Effector memory CD4-positive, alpha-beta T cell (primary cell): ENCODE results near the gene HEXIM1.
A peak's percentile ranks its signal among the peaks of the same experiment; 100 is the strongest.
"Not testable (repeated sequence)": the region's sequence is repeated elsewhere in the genome, so short reads cannot be mapped to it uniquely, and the experiment has no call there.

Experiments
- DNase-seq, 3 donors: peaks; one replicate each; pipeline ENCODE4 v3.0.0-alpha.2; 2020
- H3K27ac ChIP-seq: 2 replicates; pipeline ENCODE4 v1.7.0; 2013; ENCODE audit warnings: mild to moderate bottlenecking, low read length, moderate library complexity; ENCODE audit not compliant: insufficient read depth, poor library complexity, severe bottlenecking
- H3K27me3 ChIP-seq: replicated peaks from 2 replicates; pipeline ENCODE4 v1.7.0; 2013; ENCODE audit warnings: mild to moderate bottlenecking, low read length; ENCODE audit not compliant: insufficient read depth, control insufficient read depth, poor library complexity, severe bottlenecking
- H3K36me3 ChIP-seq: 2 replicates; pipeline ENCODE4 v1.7.0; 2013; ENCODE audit warnings: mild to moderate bottlenecking, low read length, moderate library complexity; ENCODE audit not compliant: control insufficient read depth, insufficient read depth
- H3K4me1 ChIP-seq: 2 replicates; pipeline ENCODE4 v1.7.0; 2013; ENCODE audit warnings: low read length, mild to moderate bottlenecking; ENCODE audit not compliant: control insufficient read depth, insufficient read depth, poor library complexity, severe bottlenecking
- H3K4me3 ChIP-seq: 2 replicates; pipeline ENCODE4 v1.7.0; 2013; ENCODE audit warnings: low read length, low read depth, mild to moderate bottlenecking; ENCODE audit not compliant: insufficient read depth, poor library complexity, severe bottlenecking
- H3K9me3 ChIP-seq: 2 replicates; pipeline ENCODE4 v1.7.0; 2013; ENCODE audit warnings: mild to moderate bottlenecking, low read length, moderate library complexity; ENCODE audit not compliant: control insufficient read depth

The HEXIM1 gene

DNA sequence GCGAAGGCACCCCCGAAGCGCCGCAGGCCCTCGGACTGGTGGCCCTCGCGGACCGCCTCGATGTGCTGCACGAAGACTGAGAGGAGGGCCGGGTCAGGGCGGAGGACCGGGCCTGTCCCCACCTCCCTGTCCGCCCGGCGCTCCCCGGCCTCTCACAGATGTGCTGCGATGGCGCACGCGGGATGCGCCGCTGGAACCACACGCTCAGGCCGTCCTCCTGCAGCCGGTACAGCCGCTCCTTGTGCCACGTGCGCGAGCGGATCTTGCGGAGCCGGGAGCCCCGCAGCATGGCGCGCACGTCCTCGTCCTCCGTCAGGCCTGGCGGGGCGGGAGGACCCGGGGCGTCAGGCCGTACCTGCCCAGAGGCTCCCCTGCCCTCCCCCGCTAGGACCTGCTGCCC is 27.2 kb upstream of the HEXIM1 start:
- Histone ChIP-seq H3K36me3 (no peaks in the 10 kb centered on the region), H3K9me3 (no peaks in the 10 kb centered on the region), H3K27me3 (no peaks in the 10 kb centered on the region), H3K4me1 (no peaks in the 10 kb centered on the region), H3K27ac (no peak overlapping the region), H3K4me3 (no peak overlapping the region)
- DNase-seq = no peak

DNA sequence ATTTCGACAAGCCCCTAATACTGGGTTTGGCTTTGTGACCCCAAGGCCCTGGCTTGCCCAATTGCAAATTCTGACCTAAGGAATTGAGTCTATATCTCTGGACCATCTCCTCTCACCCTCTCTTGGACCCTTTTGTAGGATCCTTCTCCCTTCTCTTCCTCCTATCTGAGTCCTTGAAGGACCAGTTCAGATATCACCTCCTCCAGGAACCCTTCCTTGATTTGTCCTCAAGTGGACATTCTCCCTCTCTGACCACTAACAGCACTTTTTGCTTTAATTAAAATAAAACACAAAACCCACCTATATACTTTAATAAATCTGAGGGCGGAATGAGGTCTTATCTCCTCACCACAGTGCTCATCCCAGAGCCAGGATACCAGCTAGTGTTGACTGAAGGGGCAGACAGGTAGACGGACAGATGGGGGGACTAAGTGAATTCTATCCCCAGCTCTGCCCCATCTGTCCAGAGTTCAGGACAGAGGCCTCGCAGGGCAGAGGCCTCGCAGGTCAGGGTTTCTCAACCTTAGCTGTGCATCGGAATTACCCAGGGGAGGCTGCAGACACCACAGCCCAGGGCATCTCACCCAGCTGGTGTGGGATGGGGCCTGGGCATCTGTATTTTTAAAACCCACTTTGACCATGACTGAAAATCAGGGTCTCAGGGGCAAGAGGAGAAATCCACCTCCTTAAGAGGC is 25.1 kb upstream of the HEXIM1 start:
- H3K27ac ChIP-seq = no peak overlapping the region
- no peak overlapping the region for H3K4me3 ChIP-seq
- H3K9me3 ChIP-seq = no peaks in the 10 kb centered on the region
- no peak for DNase-seq
- H3K27me3 ChIP-seq = no peaks in the 10 kb centered on the region
- no peaks in the 10 kb centered on the region for H3K4me1 ChIP-seq
- H3K36me3 ChIP-seq = no peaks in the 10 kb centered on the region

DNA sequence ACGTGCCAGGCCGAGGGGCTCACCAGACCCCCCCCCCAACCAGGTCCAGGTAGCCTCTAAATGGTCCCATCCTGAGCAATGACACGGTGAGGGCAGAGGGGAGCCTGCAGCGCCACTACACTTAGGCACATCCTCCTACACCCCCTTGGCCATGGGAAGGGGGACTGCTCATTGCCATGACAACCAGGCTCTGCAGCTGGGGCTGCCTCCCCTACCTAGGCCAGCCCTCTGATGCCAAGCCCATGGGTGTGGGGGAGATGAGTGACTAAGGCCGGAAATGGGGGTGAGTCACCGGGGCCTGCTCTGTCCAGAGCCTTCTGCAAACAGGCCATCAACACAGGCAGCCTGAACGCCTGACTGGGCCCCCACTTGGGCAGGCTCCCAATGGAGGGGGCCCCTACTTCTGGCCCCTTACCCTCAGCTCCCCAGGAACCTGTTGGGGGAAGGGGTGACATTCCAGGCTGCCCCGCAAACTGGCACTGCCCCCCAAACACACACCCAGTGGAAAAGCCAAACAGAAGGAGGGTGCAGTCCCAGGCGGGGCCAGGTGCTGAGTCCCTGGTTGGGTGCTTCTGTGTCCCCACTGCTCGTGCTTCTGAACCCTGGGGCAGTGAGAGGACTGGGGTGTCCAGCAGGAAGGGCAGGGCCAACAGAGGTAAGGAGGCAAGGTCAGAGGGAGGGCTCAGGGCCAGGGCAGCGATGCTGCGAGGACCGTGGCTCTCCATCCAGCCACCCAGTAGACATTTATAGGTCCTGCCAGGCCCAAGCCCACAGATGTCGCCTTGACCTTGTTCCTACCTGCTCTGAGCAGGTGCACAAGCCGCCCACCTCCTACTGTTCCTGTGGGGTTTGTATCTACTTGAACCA is 24.1 kb upstream of the HEXIM1 start:
- H3K4me3 ChIP-seq = no peak overlapping the region
- no peaks in the 10 kb centered on the region for H3K27me3 ChIP-seq
- H3K27ac ChIP-seq = no peak overlapping the region
- DNase-seq = peak in 1 of 3 donors; percentile 27
- no peaks in the 10 kb centered on the region for H3K36me3 ChIP-seq
- no peaks in the 10 kb centered on the region for H3K4me1 ChIP-seq
- H3K9me3 ChIP-seq = no peaks in the 10 kb centered on the region

DNA sequence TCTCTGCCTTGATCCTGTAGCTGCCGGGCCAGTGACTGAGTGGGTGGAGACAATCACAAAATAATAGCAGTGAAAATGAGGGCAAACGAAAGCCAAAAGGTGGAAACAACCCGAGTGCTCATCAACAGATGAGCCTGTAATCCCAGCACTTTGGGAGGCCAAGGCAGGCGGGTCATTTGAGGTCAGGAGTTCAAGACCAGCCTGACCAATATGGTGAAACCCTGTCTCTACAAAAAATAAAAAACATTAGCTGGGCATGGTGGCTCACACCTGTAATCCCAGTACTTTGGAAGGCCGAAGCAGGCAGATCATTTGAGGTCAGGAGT is 23.5 kb upstream of the HEXIM1 start:
- not testable (repeated sequence) for H3K9me3 ChIP-seq, H3K36me3 ChIP-seq, DNase-seq, H3K4me3 ChIP-seq, H3K27me3 ChIP-seq, H3K27ac ChIP-seq, H3K4me1 ChIP-seq

DNA sequence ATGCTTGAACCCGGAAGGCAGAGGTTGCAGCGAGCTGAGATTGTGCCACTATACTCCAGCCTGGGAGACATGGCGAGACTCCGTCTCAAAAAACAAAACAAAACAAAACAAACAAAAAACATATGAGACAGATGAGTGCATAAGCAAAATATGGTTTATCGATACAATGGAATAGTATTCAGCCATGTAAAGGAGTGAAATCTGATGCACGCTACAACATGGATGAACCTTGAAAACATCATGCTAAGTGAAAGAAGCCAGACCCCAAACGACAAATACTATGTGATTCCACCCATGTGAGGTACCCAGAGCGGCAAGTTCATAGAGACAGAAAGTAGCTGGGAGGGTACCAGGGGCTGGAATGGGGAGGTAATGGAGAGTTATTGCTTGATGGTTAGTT is 22.8 kb upstream of the HEXIM1 start:
- Histone ChIP-seq H3K36me3 (no peaks in the 10 kb centered on the region), H3K9me3 (no peaks in the 10 kb centered on the region), H3K4me1 (no peaks in the 10 kb centered on the region), H3K27me3 (no peaks in the 10 kb centered on the region), H3K4me3 (no peak overlapping the region), H3K27ac (no peak overlapping the region)
- no peak for DNase-seq

DNA sequence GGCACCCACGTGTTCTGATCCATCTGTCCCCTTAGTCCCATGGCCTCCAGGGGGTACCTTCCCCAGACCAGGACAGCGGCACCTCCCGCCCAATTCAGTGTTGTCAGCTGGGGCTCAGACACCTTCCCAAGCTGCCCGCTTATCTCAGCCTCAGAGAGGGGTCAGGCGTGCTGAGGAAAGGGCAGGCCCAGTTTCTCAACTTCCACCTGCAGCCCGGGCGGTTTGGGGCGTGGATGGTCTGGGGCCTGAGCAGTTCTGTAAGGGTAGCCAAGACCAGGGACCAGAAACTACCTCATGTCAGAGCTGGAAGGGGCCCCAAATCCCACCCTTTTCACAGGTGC is 21.1 kb upstream of the HEXIM1 start:
- Histone ChIP-seq H3K36me3 (no peaks in the 10 kb centered on the region), H3K27me3 (no peaks in the 10 kb centered on the region), H3K27ac (no peak overlapping the region), H3K4me3 (no peak overlapping the region), H3K9me3 (no peaks in the 10 kb centered on the region), H3K4me1 (no peaks in the 10 kb centered on the region)
- no peak for DNase-seq

DNA sequence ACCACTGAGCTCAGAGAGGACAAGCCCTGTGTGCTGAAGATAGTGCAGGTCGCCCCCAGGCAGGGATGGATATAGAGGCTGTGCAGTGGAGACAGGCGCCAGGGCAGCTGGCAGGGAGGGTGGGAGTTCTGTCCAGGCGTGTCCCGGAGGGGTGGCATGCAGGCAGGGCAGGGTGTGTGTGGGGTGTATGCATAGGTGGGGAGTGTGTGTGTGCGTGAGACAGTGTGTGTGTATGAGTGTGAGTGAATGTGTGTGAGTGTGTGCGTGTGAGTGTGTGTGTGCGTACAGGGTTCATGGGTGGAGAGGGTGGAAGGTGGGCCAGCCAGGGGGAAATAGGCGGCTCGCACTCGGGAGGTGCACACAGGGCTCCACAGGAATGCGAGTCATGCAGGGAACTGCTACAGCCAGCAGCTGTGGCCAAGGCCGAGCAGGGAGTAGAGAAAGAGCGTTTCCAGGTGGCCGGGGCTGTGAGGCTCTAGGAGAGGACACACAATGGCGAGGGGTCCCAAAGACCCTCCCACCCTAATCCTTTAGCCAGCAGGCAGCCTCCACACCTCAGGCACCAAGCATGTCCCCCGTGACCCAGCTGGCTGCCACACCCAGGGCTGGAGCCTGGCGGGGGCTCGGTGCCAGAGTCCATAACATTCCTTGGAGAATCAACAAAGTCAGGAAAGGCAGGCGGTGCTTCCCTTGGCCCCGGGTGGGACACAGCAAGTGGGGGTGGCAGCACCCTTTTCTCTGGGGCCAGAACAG is 20.6 kb upstream of the HEXIM1 start:
- Histone ChIP-seq H3K27ac (no peak overlapping the region), H3K4me1 (no peaks in the 10 kb centered on the region), H3K27me3 (no peaks in the 10 kb centered on the region), H3K9me3 (no peaks in the 10 kb centered on the region), H3K36me3 (no peaks in the 10 kb centered on the region), H3K4me3 (no peak overlapping the region)
- DNase-seq = no peak

DNA sequence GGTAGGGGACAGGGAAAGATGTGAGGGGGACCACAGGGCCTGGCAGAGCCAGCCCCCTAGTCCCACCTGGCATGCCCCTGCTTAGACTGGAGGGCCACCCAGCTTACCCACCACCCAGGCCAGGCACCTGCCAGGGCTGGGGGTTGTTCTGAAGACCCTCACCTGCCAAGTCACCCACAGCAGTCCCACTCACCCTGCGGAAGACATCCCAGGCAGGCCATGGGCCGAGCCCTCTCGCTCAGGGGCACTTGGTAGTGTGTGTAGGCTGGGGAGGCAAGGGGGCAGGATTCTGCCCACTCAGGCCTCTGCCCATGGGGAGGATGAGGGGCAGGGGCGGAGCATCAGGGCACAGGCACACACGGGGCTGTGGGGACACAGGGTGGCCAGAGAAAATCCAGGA is 19.9 kb upstream of the HEXIM1 start:
- Histone ChIP-seq H3K4me3 (no peak overlapping the region), H3K4me1 (no peaks in the 10 kb centered on the region), H3K9me3 (no peaks in the 10 kb centered on the region), H3K27me3 (no peaks in the 10 kb centered on the region), H3K27ac (no peak overlapping the region), H3K36me3 (no peaks in the 10 kb centered on the region)
- DNase-seq = no peak

DNA sequence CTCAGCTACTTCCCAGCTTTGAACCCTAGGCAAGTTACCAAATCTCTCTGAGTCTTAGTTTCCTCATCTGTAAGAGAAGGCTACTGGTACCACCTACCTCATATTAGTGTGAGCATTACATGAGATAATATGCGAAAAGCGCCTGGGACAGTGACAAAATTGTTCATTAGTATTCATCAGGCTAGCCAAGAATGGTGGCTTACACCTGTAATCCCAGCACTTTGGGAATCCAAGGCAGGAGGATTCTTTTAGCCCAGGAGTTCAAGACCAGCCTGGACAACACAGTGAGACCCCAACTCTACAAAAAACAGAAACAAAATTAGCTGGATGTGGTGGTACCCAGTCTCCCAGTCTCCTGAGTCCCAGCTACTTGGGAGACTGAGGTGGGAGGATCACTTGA is 19.3 kb upstream of the HEXIM1 start:
- Histone ChIP-seq H3K4me3 (no peak overlapping the region), H3K9me3 (no peaks in the 10 kb centered on the region), H3K27ac (no peak overlapping the region)

DNA sequence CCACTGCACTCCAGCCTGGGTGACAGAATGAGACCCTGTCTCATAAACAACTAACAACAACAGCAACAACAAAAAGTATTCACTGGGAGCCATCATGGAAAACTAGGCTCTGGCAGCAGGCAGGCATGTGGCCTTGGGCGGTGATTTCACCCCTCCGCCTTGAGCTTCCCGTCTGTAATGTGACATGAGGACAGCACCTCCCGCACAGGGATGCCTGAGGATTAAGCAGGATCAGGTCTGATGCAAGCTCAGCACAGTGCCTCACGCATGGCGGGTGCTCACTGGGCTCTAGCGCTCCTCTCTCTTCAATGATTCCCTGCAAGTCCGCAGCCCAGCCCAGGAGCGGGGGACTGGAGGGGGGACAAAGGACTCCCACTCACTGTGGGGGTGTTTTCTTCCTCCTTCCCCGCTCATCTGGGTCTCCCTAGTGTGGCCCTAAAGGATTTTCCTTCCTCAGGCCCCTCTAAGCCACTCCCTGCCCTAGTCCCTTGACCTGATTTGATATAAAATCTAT is 18.8 kb upstream of the HEXIM1 start:
- H3K4me3 ChIP-seq = no peak overlapping the region
- H3K27me3 ChIP-seq = no peaks in the 10 kb centered on the region
- no peaks in the 10 kb centered on the region for H3K36me3 ChIP-seq
- no peaks in the 10 kb centered on the region for H3K4me1 ChIP-seq
- no peak for DNase-seq
- H3K27ac ChIP-seq = no peak overlapping the region
- H3K9me3 ChIP-seq = no peaks in the 10 kb centered on the region

More for the DNA sequence above, 19.3 kb upstream of the HEXIM1 start:
- Histone ChIP-seq H3K4me1 (no peaks in the 10 kb centered on the region), H3K27me3 (no peaks in the 10 kb centered on the region), H3K36me3 (no peaks in the 10 kb centered on the region)
- no peak for DNase-seq
